Activated T-helper 1 cell treated with anti-CD3 and anti-CD28 coated beads, Interleukin-12 subunit alpha, Interleukin-12 subunit beta, Interleukin-2, Interleukin-4 antibody, amounts not matched to agents 30 ng/mL and 10 ng/mL and 1 ng/mL, durations not matched to agents 14 hours and 24 hours and 36 hours (primary cell): ENCODE results near the gene LRP8. TPM values are rescaled to one million over a fixed set of nuclear protein-coding genes. Genes with fewer than 3 reads are reported as not detected.

Experiments used
- DNase-seq: peaks from one replicate; pipeline ENCODE4 v3.0.0; 2021; ENCODE audit warnings: low spot score
- H3K27ac Mint-ChIP-seq: one replicate; pipeline ENCODE4 v1.8.0; 2021; ENCODE audit warnings: mild to moderate bottlenecking, mixed read lengths
- H3K27me3 Mint-ChIP-seq: one replicate; pipeline ENCODE4 v1.8.0; 2022; ENCODE audit warnings: mild to moderate bottlenecking, moderate library complexity, mixed read lengths; ENCODE audit not compliant: insufficient read depth
- H3K36me3 Mint-ChIP-seq: one replicate; pipeline ENCODE4 v1.8.0; 2021; ENCODE audit warnings: low read depth, mixed read lengths
- H3K4me1 Mint-ChIP-seq: one replicate; pipeline ENCODE4 v1.8.0; 2021; ENCODE audit warnings: low read depth, mixed read lengths
- H3K4me3 Mint-ChIP-seq: one replicate; pipeline ENCODE4 v1.8.0; 2021; ENCODE audit warnings: mild to moderate bottlenecking, moderate library complexity, mixed read lengths
- H3K9me3 Mint-ChIP-seq: one replicate; pipeline ENCODE4 v1.8.0; 2021; ENCODE audit warnings: mixed read lengths
- intact Hi-C: fragments of 100-400 bp; cut with micrococcal nuclease; formaldehyde crosslinking; loops from one replicate; pipeline ENCODE4 v1.15.1; 2024
- total RNA-seq: library from RNA; stranded (reverse); gene quantifications from 2 replicates; pipeline ENCODE4 v1.2.3, GENCODE V29; 2022

LRP8 gene
- total RNA-seq, 1 donor from 2014 or later, result 87.4 TPM

DNA sequence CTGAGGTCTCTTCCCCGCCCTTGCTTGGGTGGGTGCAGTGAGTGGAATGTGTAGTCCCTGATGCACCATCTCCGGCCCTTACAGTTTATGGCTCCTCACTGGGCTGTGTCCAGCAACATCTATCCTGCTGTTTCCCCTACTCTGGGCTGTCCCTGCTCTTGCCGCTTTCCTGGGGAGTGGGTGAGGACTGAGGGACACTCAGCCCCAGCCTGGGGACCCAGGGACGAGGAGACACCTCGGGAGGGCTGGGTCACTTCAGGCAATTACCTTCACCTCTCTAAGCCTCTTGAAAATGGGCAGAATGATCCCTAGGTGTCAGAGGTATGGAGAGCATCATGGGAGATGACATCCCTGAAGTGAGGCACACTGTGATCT is 13.6 kb upstream of the LRP8 start:
- no peak for DNase-seq
- Mint-ChIP-seq H3K9me3 (peaks cover 12% of the 10 kb centered on the region), H3K36me3 (peaks cover 10% of the 10 kb centered on the region), H3K27ac (no peak overlapping the region), H3K4me1 (peaks cover 15% of the 10 kb centered on the region), H3K27me3 (no peaks in the 10 kb centered on the region), H3K4me3 (no peak overlapping the region)
- intact Hi-C loops, result no loop called here

DNA sequence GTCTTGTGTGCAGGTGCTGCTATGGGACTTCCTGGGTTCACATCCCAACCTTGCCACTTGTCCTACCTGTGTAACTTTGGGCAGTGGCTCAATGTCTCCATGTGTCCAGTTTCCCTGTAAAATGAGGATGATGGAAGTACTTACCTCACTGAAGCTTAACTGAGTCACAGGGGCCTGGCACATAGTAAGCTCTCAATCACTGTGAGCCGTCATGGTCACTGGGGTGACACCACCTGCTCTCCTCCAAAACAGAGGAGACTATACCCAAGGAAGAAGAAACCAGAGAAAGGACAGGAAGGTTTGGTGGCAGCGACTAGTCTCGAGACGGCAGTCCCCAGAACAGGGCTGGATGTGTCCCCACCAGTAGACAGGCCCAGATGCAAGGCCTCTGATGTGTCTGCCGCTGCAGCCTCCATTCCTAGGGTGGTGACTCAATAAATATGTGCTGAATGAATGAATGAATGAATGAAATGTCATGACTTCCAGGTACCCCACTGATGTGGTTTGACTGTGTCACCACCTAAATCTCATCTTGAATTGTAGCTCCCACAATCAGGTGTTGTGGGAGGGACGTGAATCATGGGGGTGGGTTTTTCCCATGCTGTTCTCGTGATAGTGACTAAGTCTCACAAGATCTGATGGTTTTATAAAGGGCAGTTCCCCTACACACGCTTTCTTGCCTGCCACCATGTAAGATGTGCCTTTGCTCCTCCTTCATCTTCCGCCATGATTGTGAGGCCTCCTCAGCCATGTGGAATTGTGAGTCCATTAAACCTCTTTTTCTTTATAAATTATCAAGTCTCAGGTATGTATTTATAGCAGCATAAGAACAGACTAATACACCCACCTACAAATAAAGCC is 13.0 kb upstream of the LRP8 start:
- Mint-ChIP-seq H3K27ac (no peak overlapping the region), H3K9me3 (peaks cover 12% of the 10 kb centered on the region), H3K36me3 (peaks cover 16% of the 10 kb centered on the region), H3K4me1 (peaks cover 15% of the 10 kb centered on the region), H3K4me3 (no peak overlapping the region), H3K27me3 (no peaks in the 10 kb centered on the region)
- DNase-seq, result no peak
- intact Hi-C loops, result no loop called here

DNA sequence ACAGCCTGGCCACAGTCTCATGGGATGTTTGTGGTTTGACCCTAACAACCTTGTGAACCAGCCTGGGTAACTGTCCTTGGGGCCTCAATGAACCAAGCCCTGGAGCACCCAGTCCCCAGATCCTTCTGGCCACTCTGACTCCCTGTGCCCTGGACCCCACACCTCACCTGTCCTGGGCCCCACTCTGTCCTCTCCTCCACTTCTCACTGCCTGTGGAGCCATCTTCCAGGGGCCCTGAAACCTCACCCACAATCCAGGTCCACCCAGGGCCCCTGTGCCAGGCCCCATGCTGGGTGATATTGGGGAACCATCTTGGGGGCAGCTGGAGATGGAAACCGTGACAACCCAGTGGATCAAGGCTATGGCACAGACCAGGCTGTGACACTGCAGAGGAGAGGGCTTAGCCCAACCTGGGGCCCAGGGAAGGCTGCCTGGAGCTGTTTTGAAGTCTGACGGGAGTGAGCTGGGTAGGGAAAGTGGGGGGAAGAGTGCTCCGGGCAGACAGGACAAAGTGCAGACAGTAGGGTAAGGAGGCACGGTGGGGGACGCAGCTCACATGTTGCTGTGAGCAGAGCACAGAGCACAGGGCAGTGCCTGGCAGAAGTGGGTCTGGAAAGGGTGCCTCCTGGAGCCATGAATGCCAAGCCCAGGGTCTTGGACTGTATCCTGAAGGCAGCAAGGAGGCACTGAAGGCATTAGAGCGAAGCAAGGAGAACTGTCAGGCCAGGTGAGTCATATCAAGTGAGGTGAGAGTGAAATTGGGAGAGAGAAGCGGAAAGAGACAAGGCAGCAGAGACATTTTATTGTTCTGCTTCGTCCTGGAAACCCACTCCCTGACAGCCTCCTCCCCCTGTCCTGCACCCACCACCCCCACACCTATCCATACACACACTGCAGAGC is 12.1 kb upstream of the LRP8 start:
- Mint-ChIP-seq H3K36me3 (peaks cover 18% of the 10 kb centered on the region), H3K27me3 (no peaks in the 10 kb centered on the region), H3K27ac (peak overlapping the region; percentile 50), H3K4me3 (no peak overlapping the region), H3K4me1 (peaks cover 19% of the 10 kb centered on the region), H3K9me3 (peaks cover 12% of the 10 kb centered on the region)
- intact Hi-C loops, result no loop called here
- no peak for DNase-seq

DNA sequence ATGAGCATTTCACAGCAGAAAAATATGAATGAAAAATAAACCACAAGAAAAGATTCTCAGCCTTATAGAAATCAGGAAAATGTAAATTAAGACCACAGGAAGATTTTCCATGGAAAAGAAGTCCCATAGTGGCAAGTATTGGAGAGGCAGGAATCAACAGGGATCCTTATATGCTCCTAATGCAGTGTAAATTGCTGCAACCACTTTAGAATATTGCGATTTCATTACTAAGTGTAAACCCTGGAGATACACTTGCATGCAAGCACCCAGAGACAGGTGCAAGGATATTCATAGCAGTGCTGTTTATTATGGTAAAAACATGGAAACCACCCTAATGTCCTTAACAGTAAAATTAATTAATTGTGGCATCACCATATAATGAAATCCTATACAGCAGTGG is 10.6 kb upstream of the LRP8 start:
- Mint-ChIP-seq H3K27me3 (no peaks in the 10 kb centered on the region), H3K27ac (no peak overlapping the region), H3K36me3 (peaks cover 18% of the 10 kb centered on the region), H3K4me1 (peaks cover 25% of the 10 kb centered on the region), H3K9me3 (peaks cover 12% of the 10 kb centered on the region), H3K4me3 (no peak overlapping the region)
- DNase-seq, result no peak
- intact Hi-C loops, result no loop called here

DNA sequence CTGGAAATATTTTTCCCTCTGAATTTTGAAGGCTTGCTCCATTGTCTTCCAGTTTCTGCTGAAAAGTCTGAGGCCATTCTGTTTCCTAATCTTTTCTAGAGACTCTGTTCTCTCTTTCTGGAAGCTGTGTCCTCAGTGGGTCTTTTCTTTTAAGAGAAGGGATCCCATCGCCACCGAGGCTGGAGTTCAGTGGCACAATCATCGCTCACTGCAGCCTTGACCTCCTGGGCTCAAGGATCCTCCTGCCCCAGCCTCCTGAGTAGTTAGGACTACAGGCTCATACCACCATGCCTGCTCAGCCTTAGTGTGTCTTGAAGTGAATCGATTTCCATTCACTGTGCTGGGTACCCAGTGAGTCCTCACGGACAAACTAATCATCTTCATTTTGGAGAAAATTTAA is 9.6 kb upstream of the LRP8 start:
- Mint-ChIP-seq H3K27ac (no peak overlapping the region), H3K4me3 (no peak overlapping the region), H3K36me3 (peaks cover 18% of the 10 kb centered on the region), H3K4me1 (peaks cover 25% of the 10 kb centered on the region), H3K9me3 (peaks cover 12% of the 10 kb centered on the region), H3K27me3 (no peaks in the 10 kb centered on the region)
- no peak for DNase-seq
- intact Hi-C loops, result no loop called here

DNA sequence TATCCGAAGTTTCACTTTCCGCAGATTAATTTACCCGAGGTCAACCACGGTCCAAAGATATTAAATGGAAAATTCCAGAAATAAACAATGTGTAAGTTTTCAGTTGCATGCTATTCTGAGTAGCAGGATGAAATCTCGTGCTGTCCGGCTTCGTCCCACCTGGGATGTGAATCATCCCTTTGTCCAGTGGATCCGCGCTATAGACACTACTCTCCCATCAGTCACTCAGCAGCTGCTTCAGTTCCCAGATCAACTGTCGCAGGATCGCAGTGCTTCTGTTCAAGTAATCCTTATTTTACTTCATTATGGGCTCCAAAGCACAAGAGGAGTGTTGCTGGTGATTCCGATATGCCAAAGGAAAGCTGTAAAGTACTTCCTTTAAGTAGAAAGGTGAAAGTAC is 8.3 kb upstream of the LRP8 start:
- intact Hi-C loops, result no loop called here
- H3K4me3 Mint-ChIP-seq, result no peak overlapping the region
- no peaks in the 10 kb centered on the region for H3K27me3 Mint-ChIP-seq
- H3K27ac Mint-ChIP-seq, result no peak overlapping the region
- peaks cover 15% of the 10 kb centered on the region for H3K36me3 Mint-ChIP-seq
- peaks cover 6% of the 10 kb centered on the region for H3K9me3 Mint-ChIP-seq
- no peak for DNase-seq
- H3K4me1 Mint-ChIP-seq, result peaks cover 21% of the 10 kb centered on the region

DNA sequence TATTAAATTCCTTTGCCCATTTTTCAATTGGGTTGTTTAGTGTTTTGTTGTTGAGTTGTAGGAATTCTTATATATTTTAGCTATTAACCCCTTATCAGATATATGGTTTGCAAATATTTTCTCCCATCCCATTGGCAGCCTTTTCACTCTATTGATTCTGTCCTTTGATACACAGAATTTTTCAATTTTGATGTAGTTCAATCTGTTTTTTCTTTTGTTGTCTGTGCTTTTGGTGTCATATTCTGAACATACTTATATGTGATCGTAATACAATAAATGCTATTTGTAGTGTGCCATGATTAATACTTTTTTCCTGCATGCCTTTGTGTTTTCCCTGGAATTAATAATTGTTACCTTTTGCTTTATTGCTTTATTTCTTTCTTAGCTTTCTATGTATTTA is 7.8 kb upstream of the LRP8 start:
- H3K4me1 Mint-ChIP-seq, result peaks cover 17% of the 10 kb centered on the region
- intact Hi-C loops, result no loop called here

DNA sequence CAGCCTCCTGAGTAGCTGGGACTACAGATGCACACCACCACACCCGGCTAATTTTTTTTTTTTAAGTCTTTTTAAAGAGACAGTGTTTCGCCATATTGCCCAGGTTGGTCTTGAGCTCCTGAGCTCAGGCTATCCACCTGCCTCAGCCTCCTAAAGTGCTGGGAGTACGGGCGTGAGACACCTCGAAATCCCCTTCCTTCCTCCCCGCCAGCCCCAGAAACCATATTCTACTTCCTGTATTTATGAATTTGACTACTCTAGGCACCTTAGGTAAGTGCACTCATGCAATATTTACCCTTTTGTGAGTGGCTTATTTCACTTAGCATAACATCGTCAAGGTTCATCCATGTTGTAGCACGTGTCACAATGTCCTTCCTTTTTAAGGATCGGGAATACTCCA is 6.9 kb upstream of the LRP8 start:
- Mint-ChIP-seq H3K9me3 (no peaks in the 10 kb centered on the region), H3K36me3 (peaks cover 11% of the 10 kb centered on the region), H3K4me3 (no peak overlapping the region), H3K27me3 (no peaks in the 10 kb centered on the region), H3K27ac (no peak overlapping the region), H3K4me1 (peaks cover 10% of the 10 kb centered on the region)
- intact Hi-C loops, result no loop called here
- no peak for DNase-seq

More for the DNA sequence above, 7.8 kb upstream of the LRP8 start:
- H3K27ac Mint-ChIP-seq, result no peak overlapping the region
- no peak overlapping the region for H3K4me3 Mint-ChIP-seq
- H3K36me3 Mint-ChIP-seq, result peaks cover 14% of the 10 kb centered on the region
- no peak for DNase-seq
- no peaks in the 10 kb centered on the region for H3K27me3 Mint-ChIP-seq
- peaks cover 2% of the 10 kb centered on the region for H3K9me3 Mint-ChIP-seq

DNA sequence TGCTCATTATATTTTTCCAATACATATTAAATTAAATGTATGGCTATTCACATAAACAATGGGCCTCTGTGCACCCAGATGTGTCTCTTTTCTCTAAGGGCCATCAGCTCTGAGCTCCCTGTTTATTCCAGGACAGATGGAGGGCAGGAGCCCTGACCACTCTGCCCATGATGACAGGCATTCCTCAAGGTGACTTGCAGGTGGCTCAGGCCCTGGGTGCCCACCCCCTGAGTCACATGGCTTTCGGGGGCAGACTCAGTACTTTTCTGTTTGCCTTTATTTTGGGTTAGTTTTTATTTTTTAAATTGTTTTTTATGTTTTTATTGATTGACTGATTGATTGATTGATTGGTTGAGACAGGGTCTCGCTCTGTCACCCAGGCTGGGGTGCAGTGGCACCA is 6.4 kb upstream of the LRP8 start:
- Mint-ChIP-seq H3K36me3 (peaks cover 11% of the 10 kb centered on the region), H3K4me1 (peaks cover 10% of the 10 kb centered on the region), H3K9me3 (no peaks in the 10 kb centered on the region), H3K4me3 (no peak overlapping the region), H3K27ac (no peak overlapping the region), H3K27me3 (no peaks in the 10 kb centered on the region)
- intact Hi-C loops, result no loop called here
- DNase-seq, result no peak

DNA sequence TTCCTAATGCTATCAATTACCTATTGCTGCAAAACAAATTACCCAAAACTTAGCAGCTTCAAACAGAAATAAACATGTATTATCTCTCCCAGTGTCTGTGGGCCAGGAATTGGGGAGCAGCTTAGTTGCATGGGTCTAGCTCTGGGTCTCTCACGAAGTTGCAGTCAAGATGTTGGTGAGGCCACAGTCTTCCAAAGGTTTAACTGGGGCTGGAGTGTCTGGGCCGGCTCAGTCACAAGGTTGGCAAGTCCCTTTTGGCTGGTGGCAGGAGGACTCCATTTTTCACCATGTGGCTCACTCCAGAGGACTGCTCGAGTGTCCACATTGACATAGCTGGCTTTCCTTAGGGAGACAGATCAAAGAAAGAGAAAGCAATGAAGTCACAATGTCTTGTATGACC is 5.0 kb upstream of the LRP8 start:
- Mint-ChIP-seq H3K27ac (no peak overlapping the region), H3K36me3 (peaks cover 11% of the 10 kb centered on the region)
- no peak for DNase-seq

DNA sequence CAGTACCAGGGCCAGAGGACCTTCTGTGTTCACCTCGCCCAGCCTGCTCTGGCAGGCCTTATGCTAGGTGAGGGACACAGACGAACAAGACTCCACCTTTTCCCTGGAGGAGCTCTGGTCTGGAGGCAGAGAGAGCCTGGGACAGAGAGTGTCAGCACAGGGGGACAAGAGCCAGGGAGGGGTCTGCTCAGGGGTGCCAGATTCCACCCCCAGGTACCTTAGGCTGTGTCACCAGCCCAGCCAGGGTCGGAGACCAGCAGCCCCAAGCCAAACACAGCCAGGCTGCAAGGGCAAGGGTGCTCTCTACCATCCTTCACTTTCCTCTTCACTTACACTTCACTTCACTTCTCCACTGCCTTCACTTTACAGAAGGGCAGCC is 4.3 kb upstream of the LRP8 start:
- DNase-seq, result no peak
- no peaks in the 10 kb centered on the region for H3K27me3 Mint-ChIP-seq
- intact Hi-C loops, result no loop called here

More for the DNA sequence above, 5.0 kb upstream of the LRP8 start:
- intact Hi-C loops, result no loop called here
- Mint-ChIP-seq H3K27me3 (no peaks in the 10 kb centered on the region), H3K4me1 (peaks cover 10% of the 10 kb centered on the region), H3K4me3 (no peak overlapping the region), H3K9me3 (no peaks in the 10 kb centered on the region)

DNA sequence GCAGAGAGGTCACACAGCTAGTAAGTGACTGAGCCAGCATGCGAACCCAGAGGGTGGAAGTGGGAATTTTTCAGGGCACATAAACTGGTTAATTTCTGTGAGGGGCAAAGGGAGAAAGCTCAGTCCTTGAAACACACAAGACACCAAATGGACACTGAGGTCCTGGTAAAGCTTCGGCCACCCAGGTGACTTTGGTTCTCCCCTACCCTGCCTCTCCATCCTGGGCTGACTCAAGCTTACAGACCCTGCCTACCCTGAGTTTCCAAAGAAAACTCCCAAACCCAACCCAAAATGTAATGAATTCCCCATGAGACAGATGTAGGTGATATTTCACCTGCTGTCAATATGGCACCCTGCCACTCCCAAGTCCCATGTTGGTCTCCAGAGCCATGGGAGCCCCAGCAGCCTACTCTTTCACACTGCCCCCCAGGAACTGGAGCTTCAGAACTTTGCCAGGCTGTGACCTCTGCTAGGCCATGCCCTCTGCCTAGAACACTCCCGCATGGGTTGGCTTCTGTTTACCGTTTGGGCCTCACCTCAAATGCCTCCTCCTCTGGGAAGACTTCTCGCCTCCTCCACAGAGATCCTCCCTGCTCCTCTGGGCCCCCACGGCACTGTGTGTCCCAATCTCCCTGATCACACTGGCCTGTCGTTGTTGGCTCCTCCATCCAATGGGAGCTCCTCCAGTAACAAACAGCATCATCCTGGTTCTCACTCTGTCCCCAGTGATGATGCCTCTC is 3.7 kb upstream of the LRP8 start:
- Mint-ChIP-seq H3K36me3 (peaks cover 11% of the 10 kb centered on the region), H3K27me3 (no peaks in the 10 kb centered on the region), H3K27ac (no peak overlapping the region), H3K9me3 (no peaks in the 10 kb centered on the region), H3K4me1 (peaks cover 10% of the 10 kb centered on the region), H3K4me3 (no peak overlapping the region)
- intact Hi-C loops, result no loop called here
- no peak for DNase-seq

More for the DNA sequence above, 4.3 kb upstream of the LRP8 start:
- no peak overlapping the region for H3K4me3 Mint-ChIP-seq
- H3K27ac Mint-ChIP-seq, result peak overlapping the region; percentile 66
- H3K4me1 Mint-ChIP-seq, result peaks cover 10% of the 10 kb centered on the region
- no peaks in the 10 kb centered on the region for H3K9me3 Mint-ChIP-seq
- peaks cover 11% of the 10 kb centered on the region for H3K36me3 Mint-ChIP-seq
